GM18505 (cell line): ENCODE data around the gene AGMAT.

ENCODE experiments used
- ATAC-seq: cut with Tn5 transposase; IDR thresholded peaks from one replicate; pipeline ENCODE4 v1.9.1; 2021; ENCODE audit not compliant: unreplicated experiment
- POLR2A ChIP-seq: IDR thresholded peaks from 4 replicates; pipeline ENCODE4 v1.6.1; 2011; ENCODE audit warnings: borderline replicate concordance; ENCODE audit not compliant: insufficient read depth, insufficient read length; ENCODE audit errors: extremely low read depth

AGMAT gene

GRCh38 chr1:15531003-15531402, 53.8 kb downstream of the AGMAT start:
- no peak for ATAC-seq
- TF ChIP-seq POLR2A, result no peak

- peak; percentile 74 for TF ChIP-seq POLR2A
- peak; percentile 45 for ATAC-seq
These were observed 58.1 kb downstream of the AGMAT start, which contains the start of gene DNAJC16 for GRCh38 chr1:15526490-15527339. DNAJC16 (plus strand) TSS chr1:15526848; CDS start chr1:15529106, 2,258 bp downstream.

GRCh38 chr1:15526021-15526489, 58.8 kb downstream of the AGMAT start:
- no peak for TF ChIP-seq POLR2A
- ATAC-seq, result no peak

GRCh38 chr1:15525050-15526020, 59.5 kb downstream of the AGMAT start:
- TF ChIP-seq POLR2A, result peak; percentile 42
- ATAC-seq, result peak; percentile 43

- TF ChIP-seq POLR2A, result no peak
These were observed 60.4 kb downstream of the AGMAT start for GRCh38 chr1:15524283-15525049.

GRCh38 chr1:15524021-15524282, 60.9 kb downstream of the AGMAT start, which contains the start of gene CASP9:
CASP9 (minus strand) TSS chr1:15524215; CDS start chr1:15524200, 15 bp downstream.
- ATAC-seq, result no peak

More at GRCh38 chr1:15524283-15525049, 60.4 kb downstream of the AGMAT start:
- ATAC-seq, result peak; percentile 42

GRCh38 chr1:15523104-15524020, 61.5 kb downstream of the AGMAT start:
- TF ChIP-seq POLR2A, result no peak
- no peak for ATAC-seq

More at GRCh38 chr1:15524021-15524282, 60.9 kb downstream of the AGMAT start, which contains the start of gene CASP9:
- TF ChIP-seq POLR2A, result peak; percentile 78

- TF ChIP-seq POLR2A, result no peak
- ATAC-seq, result no peak
These were observed 62.3 kb downstream of the AGMAT start for GRCh38 chr1:15522551-15522950.
